Globus pallidus (tissue), 1 donor: ENCODE measurements around the gene ARHGEF1.
A peak's percentile ranks its signal among the peaks of the same experiment; 100 is the strongest.

Source experiments
- DNase-seq: peaks from one replicate; pipeline ENCODE4 v3.0.0-alpha.2; 2015; ENCODE audit warnings: low spot score

The ARHGEF1 gene, protein sequence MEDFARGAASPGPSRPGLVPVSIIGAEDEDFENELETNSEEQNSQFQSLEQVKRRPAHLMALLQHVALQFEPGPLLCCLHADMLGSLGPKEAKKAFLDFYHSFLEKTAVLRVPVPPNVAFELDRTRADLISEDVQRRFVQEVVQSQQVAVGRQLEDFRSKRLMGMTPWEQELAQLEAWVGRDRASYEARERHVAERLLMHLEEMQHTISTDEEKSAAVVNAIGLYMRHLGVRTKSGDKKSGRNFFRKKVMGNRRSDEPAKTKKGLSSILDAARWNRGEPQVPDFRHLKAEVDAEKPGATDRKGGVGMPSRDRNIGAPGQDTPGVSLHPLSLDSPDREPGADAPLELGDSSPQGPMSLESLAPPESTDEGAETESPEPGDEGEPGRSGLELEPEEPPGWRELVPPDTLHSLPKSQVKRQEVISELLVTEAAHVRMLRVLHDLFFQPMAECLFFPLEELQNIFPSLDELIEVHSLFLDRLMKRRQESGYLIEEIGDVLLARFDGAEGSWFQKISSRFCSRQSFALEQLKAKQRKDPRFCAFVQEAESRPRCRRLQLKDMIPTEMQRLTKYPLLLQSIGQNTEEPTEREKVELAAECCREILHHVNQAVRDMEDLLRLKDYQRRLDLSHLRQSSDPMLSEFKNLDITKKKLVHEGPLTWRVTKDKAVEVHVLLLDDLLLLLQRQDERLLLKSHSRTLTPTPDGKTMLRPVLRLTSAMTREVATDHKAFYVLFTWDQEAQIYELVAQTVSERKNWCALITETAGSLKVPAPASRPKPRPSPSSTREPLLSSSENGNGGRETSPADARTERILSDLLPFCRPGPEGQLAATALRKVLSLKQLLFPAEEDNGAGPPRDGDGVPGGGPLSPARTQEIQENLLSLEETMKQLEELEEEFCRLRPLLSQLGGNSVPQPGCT

GRCh38 chr19:41882568-41883462 is at the start of gene ARHGEF1:
ARHGEF1 (plus strand) TSS chr19:41883184; CDS start chr19:41888083, 4,899 bp downstream.
- DNase-seq, result no peak

DNA sequence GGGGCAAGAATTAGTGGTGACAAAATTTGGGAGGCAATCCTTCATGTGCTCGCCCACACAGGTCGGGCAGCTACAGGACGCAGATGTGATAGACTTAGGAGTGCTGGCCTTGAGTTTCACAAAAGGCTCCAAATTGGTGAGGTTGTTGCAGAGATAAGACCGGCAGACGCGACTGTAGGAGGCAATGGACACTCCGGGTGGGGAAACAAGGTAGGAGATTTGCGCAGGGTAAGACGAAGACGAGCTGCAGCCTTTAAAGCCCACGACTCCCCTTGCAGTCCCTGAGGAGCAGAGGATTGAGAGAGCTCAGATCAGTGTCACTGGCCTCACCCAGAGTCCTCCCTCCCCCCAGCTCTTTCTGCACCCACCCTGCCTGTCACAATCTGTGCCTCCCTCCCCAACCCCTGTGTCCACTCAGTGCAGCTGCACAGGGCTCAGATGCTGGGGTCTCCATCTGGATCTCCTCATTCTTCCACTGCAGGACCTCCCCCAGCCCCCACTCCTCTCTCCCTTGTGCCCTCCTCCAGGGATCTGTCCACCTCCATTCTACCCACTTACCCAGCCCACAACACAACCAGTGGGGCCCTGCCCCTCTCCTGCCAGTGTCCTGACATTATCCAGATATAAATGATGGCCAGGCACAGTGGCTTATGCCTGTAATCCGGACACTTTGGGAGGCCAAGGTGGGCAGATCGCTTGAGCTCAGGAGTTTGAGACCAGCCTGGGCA is 44.8 kb upstream of the ARHGEF1 start:
- DNase-seq, result no peak

GRCh38 chr19:41839211-41839610 is 43.8 kb upstream of the ARHGEF1 start:
- DNase-seq, result no peak

GRCh38 chr19:41843371-41843770 is 39.6 kb upstream of the ARHGEF1 start:
- DNase-seq, result no peak

DNA sequence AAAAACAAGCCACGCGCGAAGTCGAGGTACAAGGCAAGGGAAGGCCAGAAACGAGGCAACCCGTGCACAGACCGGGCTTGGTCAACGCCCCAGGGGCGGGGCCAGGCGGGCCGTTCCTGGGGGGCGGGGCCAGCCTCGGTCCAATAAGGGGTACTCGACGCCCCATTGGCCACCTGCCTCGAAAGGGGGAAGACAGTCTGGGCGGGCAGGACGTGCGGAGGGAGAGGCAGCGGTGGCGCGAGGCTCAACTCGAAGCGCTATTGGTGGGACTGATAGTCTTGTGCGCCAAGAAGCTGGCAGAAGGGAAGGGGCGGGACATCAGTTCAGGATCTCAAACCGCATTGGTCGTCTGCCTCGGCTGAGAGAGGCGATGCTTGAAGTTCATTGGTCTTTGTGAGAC is 38.4 kb upstream of the ARHGEF1 start, which contains the start of gene LYPD4:
Gene LYPD4, minus strand, starts transcription at position 83 of the 400 bp plus-strand sequence. CDS start 5,398 bp downstream, outside the sequence.
- DNase-seq, result no peak

DNA sequence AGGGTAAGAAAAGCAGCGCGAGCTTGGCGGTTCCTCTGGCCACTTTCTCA is 38.2 kb upstream of the ARHGEF1 start, which contains the start of gene DMRTC2:
Gene DMRTC2, plus strand, starts transcription at position 42 of the 50 bp plus-strand sequence. CDS start 2,387 bp downstream, outside the sequence.
- DNase-seq, result no peak

DNA sequence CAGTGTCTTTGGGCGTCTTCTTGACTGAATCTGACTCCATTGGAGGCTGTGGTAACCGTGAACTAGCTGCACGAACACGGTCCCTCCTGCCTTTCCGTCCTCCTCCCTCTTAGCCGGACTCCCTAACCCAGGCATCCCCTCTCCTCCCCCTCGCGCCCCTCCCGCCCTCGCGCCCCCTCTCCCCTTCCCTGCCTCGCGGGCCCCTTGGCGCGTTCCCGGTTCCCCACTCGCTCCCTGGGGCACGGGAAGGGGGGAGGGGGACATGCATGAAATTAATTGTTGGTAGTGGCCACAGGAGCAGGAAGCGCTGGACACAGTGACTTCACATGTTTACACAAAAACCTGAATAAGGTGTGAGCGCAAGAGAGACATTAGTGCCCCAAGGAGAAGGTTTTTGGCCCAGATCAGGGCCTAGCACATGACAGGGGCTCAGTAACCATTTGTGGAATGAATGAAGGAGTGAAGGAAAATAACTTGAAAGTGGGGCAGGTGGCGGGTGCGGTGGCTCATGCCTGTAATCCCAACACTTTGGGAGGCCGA is 37.9 kb upstream of the ARHGEF1 start:
- DNase-seq, result no peak

DNA sequence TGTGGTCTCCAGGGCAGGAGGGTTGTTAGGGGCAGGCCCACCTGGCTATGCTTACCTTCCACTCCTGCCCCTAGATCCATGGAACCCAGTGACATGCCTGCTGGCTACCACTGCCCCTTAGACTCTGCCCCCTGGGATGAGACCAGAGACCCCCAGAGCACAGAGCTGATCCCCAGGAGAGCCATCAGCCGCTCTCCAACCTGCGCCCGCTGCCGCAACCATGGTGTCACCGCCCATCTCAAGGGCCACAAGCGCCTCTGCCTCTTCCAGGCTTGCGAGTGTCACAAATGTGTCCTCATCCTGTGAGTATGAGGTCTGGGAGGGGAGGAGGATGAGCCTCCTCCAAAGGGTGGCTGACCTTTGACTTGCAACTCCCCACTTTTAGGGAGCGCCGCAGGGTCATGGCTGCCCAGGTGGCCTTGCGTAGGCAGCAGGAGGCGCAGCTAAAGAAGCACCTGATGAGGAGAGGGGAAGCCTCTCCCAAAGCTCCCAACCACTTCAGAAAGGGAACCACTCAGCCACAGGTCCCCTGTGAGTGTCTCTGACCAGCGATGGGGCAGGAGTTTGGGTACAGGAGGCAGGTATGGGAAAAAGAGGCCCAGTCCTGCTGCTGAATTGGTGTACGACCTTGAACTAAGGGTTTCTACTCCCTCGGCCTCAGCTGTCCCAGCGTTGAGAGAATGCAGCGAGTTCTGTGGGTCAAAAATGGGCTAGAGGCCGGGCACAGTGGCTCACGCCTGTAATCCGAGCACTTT is 35.5 kb upstream of the ARHGEF1 start:
- DNase-seq, result no peak

DNA sequence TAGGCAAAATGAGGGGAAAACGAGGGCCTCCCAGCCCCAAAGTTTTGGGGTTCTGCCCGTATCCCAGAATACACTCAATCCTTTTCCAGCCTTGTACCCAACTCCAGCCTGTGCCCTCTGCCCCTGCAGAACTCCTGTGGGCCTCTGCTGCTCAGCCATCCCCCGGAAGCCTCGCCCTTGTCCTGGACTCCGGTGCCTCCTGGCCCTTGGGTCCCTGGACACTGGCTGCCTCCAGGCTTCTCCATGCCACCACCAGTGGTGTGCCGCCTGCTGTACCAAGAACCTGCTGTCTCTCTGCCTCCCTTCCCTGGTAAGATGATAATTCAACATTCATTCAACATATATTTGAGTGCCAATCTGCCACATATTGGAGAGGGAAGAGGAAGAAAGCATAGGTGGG is 34.3 kb upstream of the ARHGEF1 start:
- no peak for DNase-seq

- DNase-seq, result no peak
These were observed 33.9 kb upstream of the ARHGEF1 start for GRCh38 chr19:41849067-41849466.

GRCh38 chr19:41850381-41850780 is 32.6 kb upstream of the ARHGEF1 start:
- DNase-seq, result no peak

GRCh38 chr19:41851456-41851855 is 31.5 kb upstream of the ARHGEF1 start:
- no peak for DNase-seq

GRCh38 chr19:41853344-41853743 is 29.6 kb upstream of the ARHGEF1 start:
- no peak for DNase-seq

DNA sequence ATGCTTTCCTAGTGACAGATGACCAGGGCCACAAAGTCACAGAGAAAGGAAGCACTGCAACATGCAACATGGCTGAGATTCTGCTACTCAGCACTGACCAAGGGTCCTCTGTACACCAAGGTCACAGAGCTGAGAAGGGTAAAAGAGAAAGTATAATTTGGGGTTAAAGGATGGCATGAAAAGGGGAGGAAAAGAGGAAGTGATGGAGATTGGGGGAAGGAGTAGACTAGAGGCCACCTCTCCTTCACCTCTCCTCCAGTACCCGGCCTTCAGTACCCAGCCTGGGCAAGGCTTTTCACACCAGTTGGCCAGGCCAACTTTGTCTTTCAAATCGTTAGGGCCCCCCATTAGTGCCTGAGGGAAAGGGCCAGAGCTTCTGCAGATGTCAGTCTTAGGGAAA is 29.2 kb upstream of the ARHGEF1 start:
- DNase-seq, result no peak

DNA sequence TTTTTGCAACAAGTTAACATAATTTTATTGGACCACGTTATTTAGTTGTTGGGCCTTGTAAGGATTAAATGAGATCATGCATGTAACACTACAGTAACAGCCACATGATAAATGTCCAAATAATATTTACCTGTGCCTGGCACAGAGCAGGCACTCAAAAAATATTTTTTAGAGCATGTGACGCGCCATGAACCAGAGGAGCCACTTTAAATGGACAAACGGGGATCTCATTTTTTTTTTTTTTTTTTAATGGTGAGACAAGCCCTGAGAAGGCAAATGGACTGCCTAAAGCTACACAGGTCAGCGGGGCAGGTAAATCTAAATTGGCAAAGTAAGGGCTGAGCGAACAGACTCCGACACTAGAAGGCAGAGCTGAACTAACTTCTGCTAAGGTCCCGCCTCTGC is 23.8 kb upstream of the ARHGEF1 start:
- DNase-seq, result no peak

GRCh38 chr19:41859618-41860418 is 23.2 kb upstream of the ARHGEF1 start, which contains the start of gene RPS19:
RPS19 (plus strand) TSS chr19:41860255; CDS start chr19:41860775, 520 bp downstream.
- peak; percentile 100 for DNase-seq

- DNase-seq, result no peak
These were observed 22.4 kb upstream of the ARHGEF1 start for GRCh38 chr19:41860419-41861115.

GRCh38 chr19:41861116-41861768 is 21.7 kb upstream of the ARHGEF1 start:
- no peak for DNase-seq
